KOPT-K1 (cell line): ENCODE data around the gene PRDM10.

Experiments
- H3K27ac ChIP-seq: fragments of 200-600 bp; sonication (generic); 2 replicates; pipeline ENCODE4 v1.5.1; 2016; ENCODE audit warnings: antibody characterized with exemption, mild to moderate bottlenecking, low read depth, low read length; ENCODE audit not compliant: poor library complexity, severe bottlenecking
- H3K36me3 ChIP-seq: fragments of 200-600 bp; sonication (generic); 2 replicates; pipeline ENCODE4 v1.5.1; 2017; ENCODE audit warnings: antibody characterized with exemption, mild to moderate bottlenecking, low read length, moderate library complexity; ENCODE audit not compliant: insufficient read depth
- H3K9me3 ChIP-seq: fragments of 200-600 bp; sonication (generic); 2 replicates; pipeline ENCODE4 v1.5.1; 2017; ENCODE audit warnings: antibody characterized with exemption, low read length, mild to moderate bottlenecking; ENCODE audit not compliant: insufficient read depth, poor library complexity, severe bottlenecking

The PRDM10 gene

GRCh38 chr11:129998905-129999304 lies 3.7 kb downstream of the PRDM10 start:
- Histone ChIP-seq H3K36me3 (0 out of 2 replicates have a peak, but pooled peaks cover 15% of the 10 kb centered on the region), H3K27ac (no peak overlapping the region), H3K9me3 (no peaks in the 10 kb centered on the region)

DNA sequence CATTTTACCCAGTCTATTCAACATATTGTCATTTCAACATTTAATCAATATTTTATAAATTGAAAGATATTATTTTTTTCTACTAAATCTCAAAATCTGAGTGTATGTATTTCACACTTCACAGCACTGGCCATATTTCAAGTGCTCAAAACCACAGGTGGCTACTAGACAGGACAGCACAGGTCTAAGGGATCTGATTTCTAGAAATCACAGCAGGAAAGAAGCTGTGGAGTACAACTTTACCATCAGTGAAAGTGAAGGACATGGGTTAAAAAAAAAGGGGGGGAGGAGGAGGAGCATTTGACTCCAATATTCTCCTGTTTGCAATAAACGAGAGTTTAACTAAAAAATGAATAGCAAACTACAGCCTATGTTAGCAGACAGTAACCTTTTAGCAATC lies 4.5 kb downstream of the PRDM10 start:
- Histone ChIP-seq H3K9me3 (no peaks in the 10 kb centered on the region), H3K36me3 (0 out of 2 replicates have a peak, but pooled peaks cover 15% of the 10 kb centered on the region), H3K27ac (no peak overlapping the region)

- Histone ChIP-seq H3K36me3 (0 out of 2 replicates have a peak, but pooled peaks cover 15% of the 10 kb centered on the region), H3K9me3 (no peaks in the 10 kb centered on the region), H3K27ac (no peak overlapping the region)
Measured at GRCh38 chr11:129997513-129997912, 5.1 kb downstream of the PRDM10 start.

DNA sequence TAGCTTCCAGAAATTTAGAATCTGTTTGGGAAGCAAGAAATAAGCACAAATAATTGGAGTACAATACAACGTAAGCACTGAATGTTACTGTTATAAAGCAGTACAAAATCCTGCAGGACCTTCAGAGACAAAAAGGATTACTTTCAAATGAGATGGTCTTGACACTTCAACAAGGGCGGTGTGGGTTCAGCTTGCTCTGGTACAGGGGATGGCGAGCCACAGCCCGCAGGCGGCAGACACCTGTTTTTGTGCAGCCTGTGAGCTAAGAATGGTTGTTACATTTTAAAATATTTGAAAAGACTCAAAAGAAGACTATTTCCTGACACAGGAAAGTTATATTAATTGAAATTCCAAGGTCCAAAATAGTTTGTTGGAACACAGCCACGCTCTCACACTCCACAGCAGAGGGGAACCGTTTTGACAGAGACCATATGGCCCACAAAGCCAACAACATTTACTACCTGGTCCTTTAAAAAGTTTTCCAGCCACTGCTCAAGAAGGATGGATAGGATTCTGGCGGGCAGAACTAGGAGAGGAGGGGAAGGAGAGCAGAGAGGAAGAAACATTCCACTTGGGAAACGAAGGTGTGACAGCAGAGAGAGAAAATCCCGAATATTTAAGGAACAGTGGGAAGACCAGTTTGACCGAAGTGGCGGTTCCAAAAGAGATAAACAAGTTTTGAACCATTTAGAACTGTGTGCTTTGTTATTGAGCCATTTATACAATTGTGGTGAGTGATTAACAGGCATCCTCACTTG lies 6.3 kb downstream of the PRDM10 start:
- Histone ChIP-seq H3K9me3 (no peaks in the 10 kb centered on the region), H3K36me3 (0 out of 2 replicates have a peak, but pooled peaks cover 15% of the 10 kb centered on the region), H3K27ac (no peak overlapping the region)

DNA sequence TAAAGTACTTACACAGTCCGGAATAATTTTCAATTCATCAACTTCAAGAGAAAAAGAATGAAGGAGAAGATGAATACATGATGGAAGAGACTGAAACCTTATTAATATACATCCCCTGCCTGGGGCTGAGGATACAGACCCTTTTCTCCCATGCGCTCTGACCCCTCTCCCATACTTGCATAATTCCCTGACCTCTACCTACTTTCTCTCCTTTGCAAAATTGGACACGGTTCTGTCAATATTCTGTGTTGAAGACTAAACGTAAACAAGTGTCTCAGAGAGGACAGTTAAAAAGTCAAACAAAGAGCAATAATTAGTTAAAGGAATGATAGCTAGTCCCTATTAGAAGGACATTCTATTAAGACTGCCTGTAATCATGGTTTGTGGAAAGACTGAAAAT lies 7.5 kb downstream of the PRDM10 start:
- Histone ChIP-seq H3K9me3 (no peaks in the 10 kb centered on the region), H3K27ac (no peak overlapping the region), H3K36me3 (0 out of 2 replicates have a peak, but pooled peaks cover 15% of the 10 kb centered on the region)

DNA sequence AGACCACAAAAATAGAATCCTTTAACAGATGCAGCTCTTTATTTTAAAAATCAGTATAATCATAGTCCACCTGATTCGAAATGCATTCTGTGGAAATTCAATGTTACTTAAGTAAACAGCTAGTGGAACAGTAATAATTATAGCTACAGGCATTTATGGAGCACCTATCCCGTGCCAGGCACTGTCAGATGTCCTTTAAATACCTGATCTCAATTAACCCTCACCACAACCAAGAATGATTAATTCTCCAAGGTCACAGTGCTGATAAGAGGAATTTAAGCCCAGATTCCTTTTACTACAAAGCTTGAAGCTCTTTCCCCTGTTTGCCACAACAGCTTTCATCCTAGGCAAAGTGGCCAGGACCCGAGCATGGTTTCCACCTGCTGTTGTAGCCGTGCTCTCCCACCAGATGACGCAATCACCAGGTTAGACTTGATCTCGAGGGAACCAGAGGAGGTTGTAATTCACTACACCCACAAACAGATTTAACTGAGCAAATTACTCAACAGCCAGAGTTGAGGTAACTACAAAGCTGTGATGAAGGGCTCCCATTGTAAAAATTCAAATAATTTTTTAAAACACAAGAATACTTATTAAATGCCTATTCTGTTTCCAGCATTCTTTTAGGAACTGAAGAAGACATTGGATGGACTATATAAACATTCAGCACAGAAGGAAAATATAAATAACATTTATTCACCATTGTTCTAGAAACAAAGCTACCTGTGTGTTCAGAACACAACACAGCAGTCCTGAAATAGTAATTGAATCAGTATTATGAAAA lies 10.3 kb downstream of the PRDM10 start:
- Histone ChIP-seq H3K27ac (no peak overlapping the region), H3K36me3 (0 out of 2 replicates have a peak, but pooled peaks cover 14% of the 10 kb centered on the region), H3K9me3 (no peaks in the 10 kb centered on the region)

- H3K9me3 ChIP-seq, result no peaks in the 10 kb centered on the region
- H3K27ac ChIP-seq, result no peak overlapping the region
- no peaks in the 10 kb centered on the region for H3K36me3 ChIP-seq
Measured at GRCh38 chr11:129989149-129989813, 13.4 kb downstream of the PRDM10 start.

GRCh38 chr11:129987950-129988349 lies 14.7 kb downstream of the PRDM10 start:
- no peaks in the 10 kb centered on the region for H3K36me3 ChIP-seq
- H3K9me3 ChIP-seq, result no peaks in the 10 kb centered on the region

GRCh38 chr11:129985823-129986222 lies 16.8 kb downstream of the PRDM10 start:
- Histone ChIP-seq H3K9me3 (no peaks in the 10 kb centered on the region), H3K36me3 (no peaks in the 10 kb centered on the region), H3K27ac (no peak overlapping the region)

More at GRCh38 chr11:129987950-129988349, 14.7 kb downstream of the PRDM10 start:
- H3K27ac ChIP-seq, result no peak overlapping the region

DNA sequence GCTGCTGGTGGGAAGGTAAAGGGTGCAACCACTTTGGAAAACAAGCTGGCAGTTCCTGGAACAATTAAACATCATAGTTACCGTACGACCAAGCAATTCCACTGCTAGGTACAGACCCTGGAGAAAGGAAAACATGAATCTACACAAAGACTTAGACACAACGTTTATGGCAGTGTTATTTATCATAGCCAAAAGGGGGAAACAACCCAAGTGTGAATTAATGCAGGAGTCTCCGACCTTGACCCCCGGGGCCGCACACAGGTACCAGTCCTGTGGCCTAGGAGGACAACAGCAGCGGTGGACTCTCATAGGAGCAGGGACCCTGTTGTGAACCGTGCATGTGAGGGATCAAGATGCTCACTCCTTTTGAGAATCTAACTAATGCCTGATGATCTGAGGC lies 22.5 kb downstream of the PRDM10 start:
- Histone ChIP-seq H3K27ac (no peak overlapping the region), H3K9me3 (no peaks in the 10 kb centered on the region), H3K36me3 (no peaks in the 10 kb centered on the region)

DNA sequence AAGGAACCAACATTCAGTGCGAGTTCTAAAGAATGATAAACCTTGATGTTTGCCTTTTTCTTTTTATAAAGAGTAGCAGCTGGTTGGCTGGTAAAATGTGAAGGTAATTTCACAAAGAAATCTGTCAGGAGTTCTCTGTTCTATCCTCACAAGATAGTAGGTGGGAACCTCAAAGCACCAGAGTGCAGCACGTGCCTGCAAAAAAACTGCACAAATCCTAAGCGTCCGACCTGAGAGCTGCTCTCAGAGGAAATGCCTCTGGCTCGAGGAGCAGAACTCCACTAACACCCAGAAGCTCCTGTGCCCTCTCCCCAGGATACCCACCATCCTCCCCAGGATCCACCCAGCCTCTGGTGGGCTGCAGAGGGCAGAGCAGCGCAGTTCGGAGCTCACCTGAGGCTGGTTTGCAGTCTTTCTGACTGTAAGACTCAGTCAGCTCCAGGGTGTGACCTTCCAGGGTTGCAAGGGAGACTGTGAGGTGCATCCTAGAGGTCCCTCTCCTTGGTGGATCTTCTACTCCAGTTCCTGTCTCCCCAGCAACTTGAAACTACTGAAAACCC lies 23.5 kb downstream of the PRDM10 start:
- Histone ChIP-seq H3K9me3 (no peaks in the 10 kb centered on the region), H3K27ac (no peak overlapping the region)

GRCh38 chr11:129978447-129978846 lies 24.2 kb downstream of the PRDM10 start:
- H3K27ac ChIP-seq, result no peak overlapping the region
- H3K9me3 ChIP-seq, result no peaks in the 10 kb centered on the region
- no peaks in the 10 kb centered on the region for H3K36me3 ChIP-seq

More for the DNA sequence above, 23.5 kb downstream of the PRDM10 start:
- H3K36me3 ChIP-seq, result no peaks in the 10 kb centered on the region

DNA sequence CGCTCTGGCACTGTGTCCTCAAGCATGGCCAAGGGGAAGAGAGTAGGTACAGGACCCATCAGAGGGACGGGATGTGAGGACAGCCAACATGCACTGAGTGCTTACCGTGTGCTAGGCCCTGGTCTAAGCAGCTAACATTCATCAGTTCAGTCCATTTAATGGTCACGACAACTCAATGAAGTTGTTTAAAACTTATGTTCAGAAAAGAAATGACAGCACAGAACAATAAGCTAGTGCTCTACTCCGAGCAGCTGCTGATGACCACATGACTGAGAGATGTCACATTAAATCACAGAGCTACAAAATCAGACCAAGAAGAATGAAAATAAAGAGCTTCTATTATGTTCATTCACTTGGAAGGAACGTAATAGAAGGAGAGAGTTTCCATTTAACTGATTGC lies 26.3 kb downstream of the PRDM10 start:
- H3K9me3 ChIP-seq, result no peaks in the 10 kb centered on the region
- no peaks in the 10 kb centered on the region for H3K36me3 ChIP-seq
- H3K27ac ChIP-seq, result no peak overlapping the region

DNA sequence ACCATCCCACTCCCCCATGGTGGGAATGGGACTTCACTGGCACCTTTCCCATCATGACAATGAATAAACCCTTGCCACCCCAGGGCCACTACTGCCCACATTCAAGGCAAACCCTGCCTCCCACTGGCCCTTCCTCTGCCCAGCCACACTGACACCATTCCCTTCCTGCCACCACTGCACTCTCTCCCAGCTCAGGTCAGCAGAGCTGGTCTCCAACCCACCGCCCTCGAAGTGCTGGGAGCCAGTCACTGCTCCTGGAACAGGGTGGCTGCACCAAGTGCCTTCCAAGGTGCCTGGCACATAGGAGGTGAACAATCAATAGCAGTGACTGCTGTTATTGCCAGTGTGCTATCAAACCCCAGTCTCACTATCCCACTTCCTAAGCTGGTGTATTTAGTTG lies 27.1 kb downstream of the PRDM10 start:
- Histone ChIP-seq H3K9me3 (no peaks in the 10 kb centered on the region), H3K27ac (no peak overlapping the region), H3K36me3 (no peaks in the 10 kb centered on the region)

- Histone ChIP-seq H3K27ac (no peak overlapping the region), H3K36me3 (no peaks in the 10 kb centered on the region), H3K9me3 (no peaks in the 10 kb centered on the region)
Measured at GRCh38 chr11:129974672-129975071, 28.0 kb downstream of the PRDM10 start.
